Activated CD4-positive, CD25-positive, alpha-beta regulatory T cell treated with anti-CD3 and anti-CD28 coated beads, Interleukin-2, amount 50 U/mL, for 72 hours (primary cell): ENCODE measurements around the gene MYOM3.

Source experiments
- DNase-seq: peaks from one replicate; pipeline ENCODE4 v3.0.0; 2021

MYOM3 gene

GRCh38 chr1:24113641-24114033 lies 1.7 kb upstream of the MYOM3 start:
- DNase-seq, result no peak

GRCh38 chr1:24111262-24111995 lies 506 bp downstream of the MYOM3 start:
- DNase-seq, result no peak

- no peak for DNase-seq
Observed at GRCh38 chr1:24110642-24111261, 1.2 kb downstream of the MYOM3 start.

GRCh38 chr1:24109686-24110475 lies 2.1 kb downstream of the MYOM3 start:
- no peak for DNase-seq

GRCh38 chr1:24109166-24109483 lies 2.8 kb downstream of the MYOM3 start:
- DNase-seq, result no peak

- no peak for DNase-seq
Observed at GRCh38 chr1:24108334-24109165, 3.4 kb downstream of the MYOM3 start.

GRCh38 chr1:24107462-24108138 lies 4.3 kb downstream of the MYOM3 start:
- no peak for DNase-seq

- no peak for DNase-seq
Observed at GRCh38 chr1:24105368-24106160, 6.4 kb downstream of the MYOM3 start.

- no peak for DNase-seq
Observed at GRCh38 chr1:24104854-24105253, 7.1 kb downstream of the MYOM3 start.

- DNase-seq, result no peak
Observed at GRCh38 chr1:24103879-24104278, 8.1 kb downstream of the MYOM3 start.

GRCh38 chr1:24103408-24103807 lies 8.5 kb downstream of the MYOM3 start:
- DNase-seq, result no peak

- DNase-seq, result no peak
Observed at GRCh38 chr1:24102961-24103360, 9.0 kb downstream of the MYOM3 start.

GRCh38 chr1:24101796-24102586 lies 9.9 kb downstream of the MYOM3 start:
- no peak for DNase-seq

GRCh38 chr1:24100945-24101737 lies 10.8 kb downstream of the MYOM3 start:
- no peak for DNase-seq

- DNase-seq, result no peak
Observed at GRCh38 chr1:24098943-24099638, 12.8 kb downstream of the MYOM3 start.

- no peak for DNase-seq
Observed at GRCh38 chr1:24098102-24098501, 13.8 kb downstream of the MYOM3 start.

- no peak for DNase-seq
Observed at GRCh38 chr1:24097663-24098062, 14.3 kb downstream of the MYOM3 start.

GRCh38 chr1:24096739-24097103 lies 15.2 kb downstream of the MYOM3 start:
- no peak for DNase-seq

GRCh38 chr1:24096009-24096738 lies 15.8 kb downstream of the MYOM3 start:
- no peak for DNase-seq
